K562 treated with DMSO at 1 percent for 12 hours (cell line): ENCODE measurements around the gene BCL7A. TPM values are rescaled to one million over a fixed set of nuclear protein-coding genes. Genes with fewer than 3 reads are reported as not detected.

Experiments
- total RNA-seq: library from RNA; unstranded; fragments of 300-600 nt; gene quantifications from 2 replicates; pipeline ENCODE4 v1.2.3, GENCODE V29; 2022; ENCODE audit not compliant: insufficient read depth

BCL7A gene
- 8.0 and 22.2 TPM in 2 replicates for total RNA-seq

GRCh38 chr12:122021822-122022392 lies at the start of gene BCL7A:
Gene BCL7A (plus strand): TSS chr12:122021884. CDS start chr12:122022092, 208 bp downstream.

GRCh38 chr12:122078141-122079032 lies 56.7 kb downstream of the BCL7A start, which contains the start of gene MLXIP:
Gene MLXIP (plus strand): TSS chr12:122078756. CDS start chr12:122078854, 98 bp downstream.

Other genes starting within 250 kb of the BCL7A start
- gene RHOF, start 228.2 kb upstream of the BCL7A start, total RNA-seq: 1.3 and 2.9 TPM in 2 replicates
- 1.5 and 10.0 TPM in 2 replicates for gene SETD1B, start 217.9 kb upstream of the BCL7A start, total RNA-seq
- gene HPD, start 163.0 kb upstream of the BCL7A start, total RNA-seq: not detected in 2 replicates
- gene PSMD9, start 133.1 kb upstream of the BCL7A start, total RNA-seq: 97.3 and 113 TPM in 2 replicates
- gene CFAP251, start 103.3 kb upstream of the BCL7A start, total RNA-seq: 10.1 and 18.1 TPM in 2 replicates
- gene MLXIP, start 56.9 kb downstream of the BCL7A start, total RNA-seq: 12.7 and 43.3 TPM in 2 replicates
- not detected in 2 replicates for gene IL31, start 152.3 kb downstream of the BCL7A start, total RNA-seq
- not detected in 2 replicates for gene LRRC43, start 161.2 kb downstream of the BCL7A start, total RNA-seq
- 1.0 and 3.8 TPM in 2 replicates for gene B3GNT4, start 181.8 kb downstream of the BCL7A start, total RNA-seq
- 64.7 and 79.1 TPM in 2 replicates for gene DIABLO, start 204.2 kb downstream of the BCL7A start, total RNA-seq
- gene VPS33A, start 244.6 kb downstream of the BCL7A start, total RNA-seq: 12.9 and 27.0 TPM in 2 replicates